Measurements from ENCODE around the gene RBM22. TPM values are rescaled to one million over a fixed set of nuclear protein-coding genes. Genes with fewer than 3 reads are reported as not detected.

Gene RBM22
- 42.9 TPM for total RNA-seq

GRCh38 chr5:150700594-150701377, at the start of gene RBM22:
Gene RBM22 (minus strand): TSS chr5:150701062. CDS start chr5:150700985, 77 bp downstream.

DNA sequence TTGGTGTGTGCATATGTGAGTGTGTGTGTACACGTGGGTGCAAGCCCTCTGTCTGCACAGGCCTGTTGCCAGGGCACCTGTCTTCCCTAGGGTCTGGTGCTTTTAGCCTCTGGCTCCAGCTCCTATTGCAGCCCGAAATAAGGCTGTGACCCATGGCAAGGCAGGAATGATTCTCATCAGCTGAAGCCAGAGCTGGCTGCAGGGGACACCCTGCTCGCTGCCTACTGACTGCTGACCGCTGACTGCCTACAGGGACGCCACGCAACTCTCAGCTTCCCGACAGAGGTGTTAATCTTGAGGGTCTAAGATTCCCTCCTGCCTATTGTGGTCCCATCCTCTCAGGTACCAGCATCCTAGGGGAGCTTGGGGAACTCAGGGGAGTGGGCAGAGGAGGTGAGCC, 39.8 kb downstream of the RBM22 start, which contains the start of gene MYOZ3:
MYOZ3 (plus strand) TSS at position 166 of the 400 bp plus-strand sequence. CDS start 1,691 bp downstream, outside the sequence.

Other genes starting within 250 kb of the RBM22 start
- 32.9 TPM for gene NDST1, start 192.9 kb downstream of the RBM22 start, total RNA-seq
- gene SYNPO, start 60.4 kb downstream of the RBM22 start, total RNA-seq: 4.4 TPM
- gene MYOZ3, start 39.8 kb downstream of the RBM22 start, total RNA-seq: 2.2 TPM
- 157 TPM for gene DCTN4, start 58.0 kb upstream of the RBM22 start, total RNA-seq
- gene SMIM3, start 77.7 kb upstream of the RBM22 start, total RNA-seq: 1.3 TPM
- not detected for gene IRGM, start 145.5 kb upstream of the RBM22 start, total RNA-seq
- gene ZNF300, start 203.9 kb upstream of the RBM22 start, total RNA-seq: 94.8 TPM